ENCODE results near the gene ADGRE2.

The ADGRE2 gene

GRCh38 chr19:14733574-14733973, 44.8 kb downstream of the ADGRE2 start:
- DNase-seq (ENCODE audit: low read depth) = no peak

GRCh38 chr19:14732510-14732909, 45.9 kb downstream of the ADGRE2 start:
- no peak for DNase-seq (ENCODE audit: low read depth)

DNA sequence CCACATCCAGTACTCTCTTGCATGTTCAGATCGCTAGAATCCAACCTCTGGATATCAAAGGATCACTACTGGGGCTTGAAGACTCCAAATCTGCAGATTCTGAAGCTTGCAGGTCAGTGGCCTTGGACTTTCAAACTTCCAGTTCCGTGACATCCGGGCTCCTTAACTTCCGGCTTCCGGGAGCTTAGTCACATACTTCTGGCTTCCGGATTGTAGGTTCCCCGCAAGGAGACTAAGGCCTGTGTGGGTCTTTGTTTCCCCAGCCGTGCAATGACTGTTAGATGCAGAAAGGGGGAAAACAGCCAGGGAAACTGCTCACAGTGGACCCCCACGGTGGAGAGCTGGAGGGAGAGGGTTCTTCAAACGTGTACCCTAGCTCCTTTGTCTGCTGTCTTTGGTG, 47.2 kb downstream of the ADGRE2 start:
- no peak for DNase-seq (ENCODE audit: low read depth)

- no peak for DNase-seq (ENCODE audit: low read depth)
These were observed 49.8 kb downstream of the ADGRE2 start for GRCh38 chr19:14728595-14728994.

DNA sequence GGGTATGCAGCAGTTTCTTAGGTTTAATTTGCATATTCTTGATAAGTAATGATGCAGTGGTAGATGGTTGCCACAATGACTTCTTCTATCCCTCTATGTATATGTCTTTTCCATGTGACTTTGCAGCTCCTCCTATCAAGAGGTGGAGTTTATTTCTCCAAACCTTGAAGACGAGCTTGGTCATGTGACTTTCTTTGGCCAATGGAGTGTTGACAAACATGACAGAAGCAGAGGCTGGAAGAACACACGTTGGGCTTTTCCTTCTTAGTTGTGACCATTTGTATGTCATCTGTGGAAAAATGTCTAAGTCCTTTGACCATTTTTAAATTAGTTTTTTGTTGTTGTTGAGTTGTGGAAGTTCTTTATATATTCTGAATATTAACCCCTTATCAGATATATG, 56.2 kb downstream of the ADGRE2 start:
- no peak for DNase-seq (ENCODE audit: low read depth)

DNA sequence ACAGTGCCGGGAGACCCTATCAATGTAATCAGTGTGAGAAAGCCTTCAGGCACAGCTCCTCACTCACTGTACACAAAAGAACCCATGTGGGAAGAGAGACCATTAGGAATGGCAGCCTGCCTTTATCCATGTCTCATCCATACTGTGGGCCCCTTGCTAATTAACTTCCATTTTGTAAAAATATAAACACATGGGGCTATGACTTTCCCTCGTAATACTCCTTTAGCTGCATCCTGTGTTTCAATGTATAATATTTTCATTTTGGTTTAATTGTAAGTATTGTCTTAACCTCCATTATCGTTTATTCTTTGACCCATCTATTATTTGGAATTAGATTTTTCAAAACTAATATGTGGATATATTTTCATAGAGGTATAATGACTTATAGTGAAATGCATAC, 59.2 kb downstream of the ADGRE2 start:
- DNase-seq (ENCODE audit: low read depth) = no peak

DNA sequence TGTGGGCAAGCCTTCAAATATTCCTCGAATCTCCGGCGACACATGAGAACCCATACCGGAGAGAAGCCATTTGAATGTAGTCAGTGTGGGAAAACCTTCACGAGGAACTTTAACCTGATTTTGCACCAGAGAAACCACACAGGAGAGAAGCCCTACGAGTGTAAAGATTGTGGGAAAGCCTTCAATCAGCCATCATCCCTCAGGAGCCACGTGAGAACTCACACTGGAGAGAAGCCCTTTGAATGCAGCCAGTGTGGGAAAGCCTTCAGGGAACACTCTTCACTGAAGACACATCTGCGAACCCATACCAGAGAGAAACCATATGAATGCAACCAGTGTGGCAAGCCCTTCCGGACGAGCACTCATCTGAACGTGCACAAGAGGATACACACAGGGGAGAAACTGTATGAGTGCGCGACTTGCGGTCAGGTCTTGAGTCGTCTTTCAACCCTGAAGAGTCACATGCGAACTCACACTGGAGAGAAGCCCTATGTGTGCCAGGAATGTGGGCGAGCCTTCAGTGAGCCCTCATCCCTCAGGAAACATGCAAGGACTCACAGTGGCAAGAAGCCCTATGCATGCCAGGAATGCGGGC, 59.7 kb downstream of the ADGRE2 start:
- no peak for DNase-seq (ENCODE audit: low read depth)

- DNase-seq (ENCODE audit: low read depth) = no peak
These were observed 62.5 kb downstream of the ADGRE2 start for GRCh38 chr19:14715841-14716240.

DNA sequence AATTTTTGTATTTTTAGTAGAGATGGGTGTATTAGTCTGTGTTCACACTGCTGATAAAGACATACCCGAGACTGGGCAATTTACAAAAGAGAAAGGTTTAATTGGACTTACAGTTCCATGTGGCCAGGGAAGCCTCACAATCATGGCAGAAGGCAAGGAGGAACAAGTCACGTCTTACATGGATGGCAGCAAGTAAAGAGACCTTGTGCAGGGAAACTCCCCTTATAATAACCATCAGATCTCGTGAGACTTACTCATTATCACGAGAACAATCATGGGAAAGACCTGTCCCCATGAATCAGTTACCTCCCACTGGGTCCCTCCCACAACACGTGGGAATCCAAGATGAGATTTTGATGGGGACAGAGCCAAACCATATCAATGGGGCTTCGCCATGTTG, 73.9 kb downstream of the ADGRE2 start:
- no peak for DNase-seq (ENCODE audit: low read depth)

DNA sequence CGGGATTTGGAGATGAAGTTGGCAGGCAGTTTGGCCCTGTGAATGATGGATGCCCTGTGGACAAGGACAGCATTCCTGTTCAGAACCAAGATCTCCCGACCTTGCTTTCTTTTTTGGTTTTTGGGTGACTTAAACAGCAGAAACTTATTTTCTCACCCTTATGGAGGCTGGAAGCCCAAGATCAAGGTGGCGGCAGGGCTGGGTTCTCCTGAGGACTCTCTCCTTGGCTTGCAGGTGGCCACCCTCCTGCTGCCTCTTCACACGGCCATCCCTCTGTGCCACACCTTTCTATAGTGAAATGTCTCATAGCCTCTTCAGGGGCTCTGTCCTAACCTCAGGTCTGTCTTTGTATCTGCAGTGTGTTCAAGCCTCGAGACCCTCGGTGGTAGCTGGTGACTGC, 74.5 kb downstream of the ADGRE2 start:
- DNase-seq (ENCODE audit: low read depth) = no peak

DNA sequence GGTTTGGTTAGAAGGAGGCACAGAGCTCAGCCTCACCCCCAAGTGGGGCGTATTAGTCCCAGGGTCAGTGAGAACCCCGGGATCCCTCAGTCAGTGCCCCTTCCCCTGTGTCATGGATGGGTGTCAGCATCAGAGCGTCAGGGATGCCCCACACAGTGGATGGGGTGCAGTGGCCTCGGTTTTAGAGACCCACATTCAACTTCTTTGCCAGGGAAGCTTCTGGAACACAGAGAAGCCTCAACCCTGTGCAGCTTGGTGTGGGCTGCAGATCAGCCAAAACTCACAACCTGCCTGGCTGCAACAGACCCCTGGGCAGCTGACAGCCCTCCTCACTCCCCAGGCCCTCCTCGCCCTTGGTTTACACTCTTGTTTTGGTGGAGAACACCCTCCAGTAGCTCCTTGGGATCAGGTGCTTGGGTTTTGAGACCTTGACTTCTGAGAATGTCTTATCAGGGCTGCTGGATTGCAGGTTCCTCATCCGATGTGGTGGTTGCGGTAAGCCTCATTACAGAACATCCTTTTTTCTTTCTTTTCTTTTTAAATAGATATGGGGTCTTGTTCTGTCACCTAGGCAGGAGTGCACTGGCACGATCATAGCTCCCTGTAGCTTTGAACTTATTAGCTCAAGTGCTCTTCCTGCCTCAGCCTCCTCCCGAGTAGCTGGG, 77.5 kb downstream of the ADGRE2 start:
- DNase-seq (ENCODE audit: low read depth) = no peak

GRCh38 chr19:14699641-14700040, 78.7 kb downstream of the ADGRE2 start:
- DNase-seq (ENCODE audit: low read depth) = no peak

DNA sequence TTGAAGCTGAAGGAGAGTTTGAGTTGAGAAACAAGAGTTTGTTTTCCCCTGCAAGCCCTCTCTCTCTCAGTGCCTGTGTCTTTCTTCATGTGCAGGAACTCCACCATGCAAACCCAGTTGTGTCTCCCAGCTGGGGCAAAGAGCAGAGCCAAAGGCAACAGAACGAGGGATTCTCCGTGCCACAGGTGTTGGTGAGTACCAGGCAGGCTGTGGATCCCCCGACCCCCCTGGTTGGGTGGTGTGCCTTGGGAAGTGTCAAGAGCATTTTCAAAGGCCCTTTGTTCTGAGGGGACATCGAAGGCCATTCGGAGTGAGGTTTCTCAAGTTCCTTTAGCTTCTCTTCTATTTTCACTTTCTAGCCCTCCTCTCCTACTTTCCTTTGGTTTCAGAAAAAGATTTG, 82.9 kb downstream of the ADGRE2 start:
- DNase-seq (ENCODE audit: low read depth) = no peak

DNA sequence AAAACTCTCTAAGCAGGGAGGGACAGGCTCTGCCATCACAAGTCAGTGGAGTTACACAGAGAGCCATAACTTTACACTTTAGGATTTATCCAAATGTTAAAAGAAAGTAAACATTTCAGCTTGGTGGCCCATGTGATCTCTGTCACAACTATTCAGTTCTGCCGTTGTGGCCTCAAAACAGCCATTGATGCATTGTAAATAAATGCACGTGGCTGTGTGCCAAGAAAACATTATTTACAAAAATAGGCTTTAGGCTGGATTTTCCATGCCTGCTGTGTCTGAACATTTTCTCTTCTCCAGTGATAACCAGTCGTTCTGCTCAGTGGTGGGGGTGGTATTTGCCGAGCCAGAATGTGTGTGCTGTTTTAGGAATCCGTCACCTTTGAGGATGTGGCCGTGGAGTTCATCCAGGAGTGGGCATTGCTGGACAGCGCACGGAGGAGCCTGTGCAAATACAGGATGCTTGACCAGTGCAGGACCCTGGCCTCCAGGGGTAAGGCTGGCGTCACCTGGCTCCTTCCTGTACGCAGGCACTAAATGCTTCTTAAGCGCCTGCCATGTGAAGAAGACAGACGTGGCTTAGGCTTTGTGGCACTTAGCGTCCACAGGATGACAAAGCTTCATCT, 83.6 kb downstream of the ADGRE2 start:
- DNase-seq (ENCODE audit: low read depth) = no peak

DNA sequence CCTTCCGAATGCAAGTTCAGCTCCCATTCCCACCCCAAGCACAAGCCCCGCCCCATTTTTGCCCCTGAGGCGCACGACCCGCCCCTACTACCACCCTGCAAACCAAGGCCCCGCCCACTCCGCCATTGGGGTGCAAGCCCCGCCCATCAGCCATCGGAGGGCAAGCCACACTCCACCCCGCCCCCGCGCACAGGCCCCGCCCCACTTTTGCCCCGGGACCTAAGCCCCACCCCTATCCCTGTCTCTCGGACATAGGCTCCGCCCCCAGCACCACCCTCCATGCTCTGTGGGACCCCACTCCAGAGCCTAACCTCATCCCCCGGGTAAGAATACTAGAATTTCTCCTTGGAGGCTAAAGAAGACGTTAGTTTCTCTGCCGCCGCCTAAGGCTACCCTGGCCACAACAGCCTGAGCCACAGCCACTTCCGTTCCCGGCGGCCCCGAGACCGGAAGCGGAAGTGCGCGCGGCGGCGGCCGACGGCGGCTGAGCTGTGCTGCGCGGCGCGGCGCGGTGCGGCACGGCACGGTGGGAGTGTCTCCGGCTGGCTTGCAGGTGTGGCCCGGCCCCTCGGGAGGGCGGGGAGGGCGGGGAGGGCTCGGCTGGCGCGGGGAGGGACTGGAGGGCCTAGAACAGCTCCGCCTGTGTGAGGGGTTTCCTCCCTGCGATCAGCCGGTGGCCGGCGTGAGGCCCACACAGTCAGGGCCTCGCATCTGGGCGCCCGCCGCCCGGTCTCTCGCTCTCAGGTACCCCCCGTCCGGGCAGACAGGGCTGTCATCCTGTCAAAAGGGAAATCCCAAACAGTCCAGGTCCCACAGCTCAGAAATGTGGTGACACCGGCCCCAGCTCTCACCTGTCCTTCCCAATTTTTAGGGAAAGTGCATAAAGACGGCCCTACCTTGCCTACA, 88.5 kb downstream of the ADGRE2 start, which contains the start of gene ZNF333:
Gene ZNF333, plus strand, starts transcription at position 451 of the 906 bp plus-strand sequence. CDS start 3,444 bp downstream, outside the sequence.
- peak; percentile 83 for DNase-seq (ENCODE audit: low read depth)

- DNase-seq (ENCODE audit: low read depth) = no peak
These were observed 91.9 kb downstream of the ADGRE2 start for GRCh38 chr19:14686411-14686810.

GRCh38 chr19:14683439-14683838, 94.9 kb downstream of the ADGRE2 start:
- no peak for DNase-seq (ENCODE audit: low read depth)

Measured in HS-5 (cell line).